ENCODE results near the gene POLR2J.

Gene POLR2J

GRCh38 chr7:102425639-102426267, 53.0 kb downstream of the POLR2J start:
- no peak overlapping the region for H3K27ac ChIP-seq
- TF ChIP-seq, protein P1, sequence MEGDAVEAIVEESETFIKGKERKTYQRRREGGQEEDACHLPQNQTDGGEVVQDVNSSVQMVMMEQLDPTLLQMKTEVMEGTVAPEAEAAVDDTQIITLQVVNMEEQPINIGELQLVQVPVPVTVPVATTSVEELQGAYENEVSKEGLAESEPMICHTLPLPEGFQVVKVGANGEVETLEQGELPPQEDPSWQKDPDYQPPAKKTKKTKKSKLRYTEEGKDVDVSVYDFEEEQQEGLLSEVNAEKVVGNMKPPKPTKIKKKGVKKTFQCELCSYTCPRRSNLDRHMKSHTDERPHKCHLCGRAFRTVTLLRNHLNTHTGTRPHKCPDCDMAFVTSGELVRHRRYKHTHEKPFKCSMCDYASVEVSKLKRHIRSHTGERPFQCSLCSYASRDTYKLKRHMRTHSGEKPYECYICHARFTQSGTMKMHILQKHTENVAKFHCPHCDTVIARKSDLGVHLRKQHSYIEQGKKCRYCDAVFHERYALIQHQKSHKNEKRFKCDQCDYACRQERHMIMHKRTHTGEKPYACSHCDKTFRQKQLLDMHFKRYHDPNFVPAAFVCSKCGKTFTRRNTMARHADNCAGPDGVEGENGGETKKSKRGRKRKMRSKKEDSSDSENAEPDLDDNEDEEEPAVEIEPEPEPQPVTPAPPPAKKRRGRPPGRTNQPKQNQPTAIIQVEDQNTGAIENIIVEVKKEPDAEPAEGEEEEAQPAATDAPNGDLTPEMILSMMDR (conservative IDR thresholded peaks at IDR 0.05): no peak

GRCh38 chr7:102424787-102425218, 53.9 kb downstream of the POLR2J start:
- no peak overlapping the region for H3K27ac ChIP-seq
- TF ChIP-seq, protein P1 (conservative IDR thresholded peaks at IDR 0.05): no peak

GRCh38 chr7:102424129-102424551, 54.6 kb downstream of the POLR2J start:
- TF ChIP-seq, protein P1 (conservative IDR thresholded peaks at IDR 0.05): no peak
- no peak overlapping the region for H3K27ac ChIP-seq
